Endodermal cell (in vitro differentiated cells): ENCODE results near the gene MMS19. TPM values are rescaled to one million over a fixed set of nuclear protein-coding genes. Genes with fewer than 3 reads are reported as not detected.

ENCODE experiments used
- DNase-seq: peaks from one replicate; pipeline ENCODE4 v3.0.0-alpha.2; 2017
- H3K27ac ChIP-seq: 2 replicates; pipeline ENCODE4 v1.5.1; 2013; ENCODE audit warnings: mild to moderate bottlenecking, low read depth, low read length, moderate library complexity
- H3K27me3 ChIP-seq: 2 replicates; pipeline ENCODE4 v1.6.1; 2013; ENCODE audit warnings: mild to moderate bottlenecking, low read length, moderate library complexity; ENCODE audit not compliant: insufficient read depth, control insufficient read depth, poor library complexity, severe bottlenecking
- H3K36me3 ChIP-seq: 2 replicates; pipeline ENCODE4 v1.7.0; 2013; ENCODE audit warnings: mild to moderate bottlenecking, low read length, moderate library complexity; ENCODE audit not compliant: control insufficient read depth, insufficient read depth
- H3K4me1 ChIP-seq: one replicate; pipeline ENCODE4 v1.7.0; 2013; ENCODE audit warnings: low read length; ENCODE audit not compliant: control insufficient read depth, insufficient read depth
- H3K4me3 ChIP-seq: 2 replicates; pipeline ENCODE4 v1.5.1; 2013; ENCODE audit warnings: mild to moderate bottlenecking, low read length, moderate library complexity
- H3K9ac ChIP-seq: 2 replicates; pipeline ENCODE4 v1.6.1; 2013; ENCODE audit warnings: mild to moderate bottlenecking, low read length, moderate library complexity; ENCODE audit not compliant: poor library complexity, severe bottlenecking; ENCODE audit errors: extremely low read depth
- H3K9me3 ChIP-seq: 2 replicates; pipeline ENCODE4 v1.6.1; 2013; ENCODE audit warnings: mild to moderate bottlenecking, low read length, moderate library complexity; ENCODE audit not compliant: control insufficient read depth
- H3K27ac Mint-ChIP-seq: 2 replicates; pipeline ENCODE4 v1.8.0; 2020; ENCODE audit warnings: mixed read lengths
- H3K27me3 Mint-ChIP-seq: 2 replicates; pipeline ENCODE4 v1.8.0; 2021; ENCODE audit warnings: mild to moderate bottlenecking, mixed read lengths; ENCODE audit not compliant: insufficient read depth
- H3K36me3 Mint-ChIP-seq: 2 replicates; pipeline ENCODE4 v1.8.0; 2020; ENCODE audit warnings: low read depth, mixed read lengths
- H3K4me1 Mint-ChIP-seq: 2 replicates; pipeline ENCODE4 v1.8.0; 2020; ENCODE audit warnings: mixed read lengths
- H3K4me3 Mint-ChIP-seq: 2 replicates; pipeline ENCODE4 v1.8.0; 2020; ENCODE audit warnings: mild to moderate bottlenecking, moderate library complexity, mixed read lengths
- H3K9me3 Mint-ChIP-seq: 2 replicates; pipeline ENCODE4 v1.8.0; 2020; ENCODE audit warnings: mild to moderate bottlenecking, mixed read lengths
- CTCF ChIP-seq: fragments of 200-600 bp; sonication (generic); conservative IDR thresholded peaks from 2 replicates; pipeline ENCODE4 v1.5.0; 2021; ENCODE audit warnings: antibody characterized with exemption, mild to moderate bottlenecking
- WGBS, 2 experiments: methylation state at CpG; one replicate each; pipeline versions ENCODE4 v1.1.5 to v1.1.7; 2013; ENCODE audit warnings: missing lambda C conversion rate in 2 of 2, mixed read lengths in 1 of 2; ENCODE audit not compliant: insufficient coverage in 1 of 2, insufficient read length in 1 of 2; 5-methylcytosine and 5-hydroxymethylcytosine counted together
- total RNA-seq, 2 donors: library from RNA; stranded (reverse); fragmentation: NEBNext Ultra II Directional in 1 of 2; extraction: Animal tissue kit (Norgen Biotek cat#: 25700) in 1 of 2; gene quantifications; 2 replicates in 1 of 2; 3 replicates in 1 of 2; pipeline ENCODE4 v1.2.1, GENCODE V29; 2021

MMS19 gene
- total RNA-seq, 2 donors from 2014 or later, result 84.2 to 98.8 TPM

GRCh38 chr10:97483506-97483905, 14.7 kb downstream of the MMS19 start:
- no peaks in the 10 kb centered on the region for H3K9me3 ChIP-seq
- H3K9ac ChIP-seq, result no peak overlapping the region
- no peaks in the 10 kb centered on the region for H3K27me3 ChIP-seq
- H3K4me3 ChIP-seq, result no peak overlapping the region
- no peak for TF ChIP-seq CTCF
- H3K36me3 ChIP-seq, result peaks cover 48% of the 10 kb centered on the region
- DNase-seq, result no peak
- 92 to 100% methylated on average over 2 to 3 of the region's 3 CpGs for WGBS, 2 experiments
- no peak overlapping the region for H3K27ac ChIP-seq
- peak overlapping the region; percentile 64 for H3K27ac Mint-ChIP-seq
- H3K9me3 Mint-ChIP-seq, result no peaks in the 10 kb centered on the region
- peaks cover 28% of the 10 kb centered on the region for H3K36me3 Mint-ChIP-seq
- H3K4me1 Mint-ChIP-seq, result peaks cover 6% of the 10 kb centered on the region
- no peaks in the 10 kb centered on the region for H3K4me1 ChIP-seq
- no peaks in the 10 kb centered on the region for H3K27me3 Mint-ChIP-seq
- H3K4me3 Mint-ChIP-seq, result no peak overlapping the region

GRCh38 chr10:97482381-97482780, 15.8 kb downstream of the MMS19 start:
- Histone ChIP-seq H3K27ac (no peak overlapping the region), H3K9me3 (no peaks in the 10 kb centered on the region), H3K4me1 (no peaks in the 10 kb centered on the region), H3K36me3 (peaks cover 54% of the 10 kb centered on the region), H3K9ac (no peak overlapping the region), H3K4me3 (no peak overlapping the region), H3K27me3 (no peaks in the 10 kb centered on the region)
- H3K27me3 Mint-ChIP-seq, result no peaks in the 10 kb centered on the region
- no peak for DNase-seq
- peaks cover 6% of the 10 kb centered on the region for H3K4me1 Mint-ChIP-seq
- peak overlapping the region; percentile 19 for H3K27ac Mint-ChIP-seq
- no peak for TF ChIP-seq CTCF
- H3K4me3 Mint-ChIP-seq, result no peak overlapping the region
- H3K9me3 Mint-ChIP-seq, result no peaks in the 10 kb centered on the region
- WGBS, 2 experiments, result 88 to 93% methylated on average over 1 of the region's 1 CpG
- H3K36me3 Mint-ChIP-seq, result peaks cover 31% of the 10 kb centered on the region

- Histone ChIP-seq H3K9ac (no peak overlapping the region), H3K9me3 (no peaks in the 10 kb centered on the region), H3K4me3 (no peak overlapping the region), H3K4me1 (no peaks in the 10 kb centered on the region), H3K36me3 (peaks cover 67% of the 10 kb centered on the region), H3K27ac (no peak overlapping the region), H3K27me3 (no peaks in the 10 kb centered on the region)
- peaks cover 6% of the 10 kb centered on the region for H3K4me1 Mint-ChIP-seq
- 91 to 98% methylated on average over 2 to 4 of the region's 4 CpGs for WGBS, 2 experiments
- DNase-seq, result no peak
- peaks cover 42% of the 10 kb centered on the region for H3K36me3 Mint-ChIP-seq
- H3K27me3 Mint-ChIP-seq, result no peaks in the 10 kb centered on the region
- no peak overlapping the region for H3K4me3 Mint-ChIP-seq
- no peak overlapping the region for H3K27ac Mint-ChIP-seq
- H3K9me3 Mint-ChIP-seq, result no peaks in the 10 kb centered on the region
- TF ChIP-seq CTCF, result no peak
Observed at GRCh38 chr10:97481071-97481470, 17.2 kb downstream of the MMS19 start.
